Stimulated activated memory B cell treated with anti-CD40 and anti-IgM and Interleukin-4, amounts not matched to agents 10 μg/mL and 1 μg/mL and 100 μg/mL, for 72 hours (primary cell): ENCODE results near the gene IGSF9.
A peak's percentile ranks its signal among the peaks of the same experiment; 100 is the strongest.

Experiments used
- ATAC-seq: fragments of 150-1000 bp; cut with Tn5 transposase; 2 replicates; pipeline ENCODE4 v1.10.0; 2021
- H3K27ac Mint-ChIP-seq: one replicate; pipeline ENCODE4 v1.8.0; 2022; ENCODE audit warnings: mild to moderate bottlenecking, mixed read lengths
- H3K27me3 Mint-ChIP-seq: one replicate; pipeline ENCODE4 v1.8.0; 2022; ENCODE audit warnings: mixed read lengths
- H3K36me3 Mint-ChIP-seq: one replicate; pipeline ENCODE4 v1.8.0; 2022; ENCODE audit warnings: mixed read lengths
- H3K4me1 Mint-ChIP-seq: one replicate; pipeline ENCODE4 v1.8.0; 2022; ENCODE audit warnings: mixed read lengths
- H3K4me3 Mint-ChIP-seq: one replicate; pipeline ENCODE4 v1.8.0; 2022; ENCODE audit warnings: mild to moderate bottlenecking, moderate library complexity, mixed read lengths
- H3K9me3 Mint-ChIP-seq: one replicate; pipeline ENCODE4 v1.8.0; 2022; ENCODE audit warnings: mixed read lengths

Gene IGSF9

GRCh38 chr1:159960721-159961381 lies 15.4 kb upstream of the IGSF9 start:
- Mint-ChIP-seq H3K4me3 (no peak overlapping the region), H3K27ac (no peak overlapping the region), H3K9me3 (no peaks in the 10 kb centered on the region), H3K4me1 (peaks cover 9% of the 10 kb centered on the region), H3K36me3 (no peaks in the 10 kb centered on the region), H3K27me3 (peaks cover 28% of the 10 kb centered on the region)
- ATAC-seq, result no peak

GRCh38 chr1:159959451-159959850 lies 14.0 kb upstream of the IGSF9 start:
- ATAC-seq, result no peak
- Mint-ChIP-seq H3K27ac (no peak overlapping the region), H3K4me1 (peaks cover 9% of the 10 kb centered on the region), H3K4me3 (no peak overlapping the region), H3K27me3 (peaks cover 31% of the 10 kb centered on the region), H3K9me3 (no peaks in the 10 kb centered on the region), H3K36me3 (no peaks in the 10 kb centered on the region)

GRCh38 chr1:159958719-159959380 lies 13.4 kb upstream of the IGSF9 start:
- Mint-ChIP-seq H3K36me3 (no peaks in the 10 kb centered on the region), H3K9me3 (no peaks in the 10 kb centered on the region), H3K4me1 (peaks cover 9% of the 10 kb centered on the region), H3K27ac (peak overlapping the region; percentile 11), H3K27me3 (peaks cover 37% of the 10 kb centered on the region), H3K4me3 (no peak overlapping the region)
- ATAC-seq, result peak; percentile 74

GRCh38 chr1:159957824-159958268 lies 12.4 kb upstream of the IGSF9 start:
- no peaks in the 10 kb centered on the region for H3K36me3 Mint-ChIP-seq
- H3K4me1 Mint-ChIP-seq, result peaks cover 9% of the 10 kb centered on the region
- no peak for ATAC-seq
- no peaks in the 10 kb centered on the region for H3K9me3 Mint-ChIP-seq
- no peak overlapping the region for H3K27ac Mint-ChIP-seq
- peaks cover 43% of the 10 kb centered on the region for H3K27me3 Mint-ChIP-seq
- no peak overlapping the region for H3K4me3 Mint-ChIP-seq

- Mint-ChIP-seq H3K4me1 (peaks cover 9% of the 10 kb centered on the region), H3K27ac (no peak overlapping the region), H3K9me3 (no peaks in the 10 kb centered on the region), H3K36me3 (no peaks in the 10 kb centered on the region), H3K4me3 (no peak overlapping the region), H3K27me3 (peaks cover 54% of the 10 kb centered on the region)
- ATAC-seq, result no peak
Observed at GRCh38 chr1:159955456-159955855, 10.0 kb upstream of the IGSF9 start.

- Mint-ChIP-seq H3K36me3 (no peaks in the 10 kb centered on the region), H3K9me3 (no peaks in the 10 kb centered on the region), H3K4me3 (no peak within 1 kb of the TSS), H3K27me3 (peaks cover 58% of the 10 kb centered on the region), H3K27ac (no peak within 1 kb of the TSS), H3K4me1 (peaks cover 2% of the 10 kb centered on the region)
- ATAC-seq, result no peak
Observed at GRCh38 chr1:159953536-159954515, 8.4 kb upstream of the IGSF9 start, which contains the start of gene SLAMF9. SLAMF9 (minus strand) TSS chr1:159954237; CDS start chr1:159954137, 100 bp downstream.

GRCh38 chr1:159952932-159953331 lies 7.5 kb upstream of the IGSF9 start:
- no peaks in the 10 kb centered on the region for H3K36me3 Mint-ChIP-seq
- H3K4me3 Mint-ChIP-seq, result no peak overlapping the region
- no peak overlapping the region for H3K27ac Mint-ChIP-seq
- ATAC-seq, result no peak
- no peaks in the 10 kb centered on the region for H3K9me3 Mint-ChIP-seq
- H3K27me3 Mint-ChIP-seq, result peaks cover 64% of the 10 kb centered on the region
- no peaks in the 10 kb centered on the region for H3K4me1 Mint-ChIP-seq

GRCh38 chr1:159951551-159951950 lies 6.1 kb upstream of the IGSF9 start:
- Mint-ChIP-seq H3K4me3 (no peak overlapping the region), H3K27ac (no peak overlapping the region), H3K9me3 (no peaks in the 10 kb centered on the region), H3K27me3 (peaks cover 64% of the 10 kb centered on the region), H3K4me1 (no peaks in the 10 kb centered on the region), H3K36me3 (no peaks in the 10 kb centered on the region)
- no peak for ATAC-seq

- Mint-ChIP-seq H3K4me3 (no peak overlapping the region), H3K27ac (no peak overlapping the region), H3K9me3 (no peaks in the 10 kb centered on the region), H3K4me1 (peaks cover under 1% of the 10 kb centered on the region), H3K36me3 (no peaks in the 10 kb centered on the region), H3K27me3 (peaks cover 60% of the 10 kb centered on the region)
- ATAC-seq, result no peak
Observed at GRCh38 chr1:159951016-159951415, 5.6 kb upstream of the IGSF9 start.

- Mint-ChIP-seq H3K4me1 (peaks cover 11% of the 10 kb centered on the region), H3K4me3 (no peak overlapping the region), H3K36me3 (no peaks in the 10 kb centered on the region), H3K9me3 (no peaks in the 10 kb centered on the region), H3K27me3 (peaks cover 70% of the 10 kb centered on the region), H3K27ac (no peak overlapping the region)
- ATAC-seq, result no peak
Observed at GRCh38 chr1:159949981-159950381, 4.6 kb upstream of the IGSF9 start.

- Mint-ChIP-seq H3K9me3 (no peaks in the 10 kb centered on the region), H3K4me3 (no peak overlapping the region), H3K27ac (no peak overlapping the region), H3K36me3 (no peaks in the 10 kb centered on the region), H3K27me3 (peaks cover 71% of the 10 kb centered on the region), H3K4me1 (peaks cover 16% of the 10 kb centered on the region)
- no peak for ATAC-seq
Observed at GRCh38 chr1:159949123-159949522, 3.7 kb upstream of the IGSF9 start.

GRCh38 chr1:159947942-159948341 lies 2.5 kb upstream of the IGSF9 start:
- Mint-ChIP-seq H3K36me3 (no peaks in the 10 kb centered on the region), H3K27me3 (peaks cover 71% of the 10 kb centered on the region), H3K4me3 (no peak overlapping the region), H3K27ac (no peak overlapping the region), H3K9me3 (no peaks in the 10 kb centered on the region), H3K4me1 (peaks cover 16% of the 10 kb centered on the region)
- ATAC-seq, result no peak

- peaks cover 61% of the 10 kb centered on the region for H3K27me3 Mint-ChIP-seq
- no peaks in the 10 kb centered on the region for H3K9me3 Mint-ChIP-seq
- ATAC-seq, result no peak
- H3K27ac Mint-ChIP-seq, result no peak overlapping the region
- no peaks in the 10 kb centered on the region for H3K36me3 Mint-ChIP-seq
- peaks cover 16% of the 10 kb centered on the region for H3K4me1 Mint-ChIP-seq
- H3K4me3 Mint-ChIP-seq, result peak overlapping the region; percentile 72
Observed at GRCh38 chr1:159946242-159947187, 1.1 kb upstream of the IGSF9 start.

- Mint-ChIP-seq H3K36me3 (no peaks in the 10 kb centered on the region), H3K4me3 (peak overlapping the region; percentile 72), H3K27ac (peak overlapping the region; percentile 26), H3K27me3 (peaks cover 45% of the 10 kb centered on the region), H3K4me1 (peaks cover 21% of the 10 kb centered on the region), H3K9me3 (no peaks in the 10 kb centered on the region)
- ATAC-seq, result no peak
Observed at GRCh38 chr1:159944623-159945455, 574 bp downstream of the IGSF9 start.
